T-helper 17 cell (primary cell): ENCODE data around the gene IGF1. TPM values are rescaled to one million over a fixed set of nuclear protein-coding genes. Genes with fewer than 3 reads are reported as not detected.

Source experiments
- ATAC-seq: fragments of 150-1000 bp; cut with Tn5 transposase; 2 replicates; pipeline ENCODE4 v1.10.0; 2021; ENCODE audit warnings: mild to moderate bottlenecking, moderate library complexity
- DNase-seq, 3 donors: peaks; one replicate each; pipeline versions ENCODE4 v3.0.0 to v3.0.0-alpha.2; 2020 to 2021
- H3K9me3 ChIP-seq: one replicate; pipeline ENCODE4 v1.7.0; 2013; ENCODE audit warnings: low read length, mild to moderate bottlenecking; ENCODE audit not compliant: control insufficient read depth, poor library complexity, severe bottlenecking
- H3K27ac Mint-ChIP-seq: one replicate; pipeline ENCODE4 v1.8.0; 2022; ENCODE audit warnings: mild to moderate bottlenecking, moderate library complexity, mixed read lengths
- H3K27me3 Mint-ChIP-seq: one replicate; pipeline ENCODE4 v1.8.0; 2022; ENCODE audit warnings: mixed read lengths
- H3K36me3 Mint-ChIP-seq: one replicate; pipeline ENCODE4 v1.8.0; 2022; ENCODE audit warnings: low read depth, mixed read lengths
- H3K4me1 Mint-ChIP-seq: one replicate; pipeline ENCODE4 v1.8.0; 2022; ENCODE audit warnings: mild to moderate bottlenecking, mixed read lengths
- H3K4me3 Mint-ChIP-seq: one replicate; pipeline ENCODE4 v1.8.0; 2022; ENCODE audit warnings: mild to moderate bottlenecking, moderate library complexity, mixed read lengths
- total RNA-seq, 4 donors: library from RNA in 2 of 4; stranded (reverse) in 2 of 4; gene quantifications; one replicate each; pipeline ENCODE4 v1.2.3 and lab custom pipeline; 2022 to 2026

The IGF1 gene
- total RNA-seq, 2 donors from 2014 or later = not detected

- no peaks in the 10 kb centered on the region for H3K4me1 Mint-ChIP-seq
- no peaks in the 10 kb centered on the region for H3K27me3 Mint-ChIP-seq
- ATAC-seq = no peak
- H3K9me3 ChIP-seq = no peaks in the 10 kb centered on the region
- no peaks in the 10 kb centered on the region for H3K36me3 Mint-ChIP-seq
- no peak overlapping the region for H3K27ac Mint-ChIP-seq
- DNase-seq = no peak
- H3K4me3 Mint-ChIP-seq = no peak overlapping the region
Observed at GRCh38 chr12:102406033-102406584, 74.3 kb downstream of the IGF1 start.

- ATAC-seq (no peak), DNase-seq (no peak)
- Mint-ChIP-seq H3K4me1 (no peaks in the 10 kb centered on the region), H3K27ac (no peak overlapping the region), H3K27me3 (no peaks in the 10 kb centered on the region), H3K4me3 (no peak overlapping the region), H3K36me3 (no peaks in the 10 kb centered on the region)
- no peaks in the 10 kb centered on the region for H3K9me3 ChIP-seq
Observed at GRCh38 chr12:102401087-102401486, 79.3 kb downstream of the IGF1 start.

GRCh38 chr12:102399653-102400052 lies 80.7 kb downstream of the IGF1 start:
- Mint-ChIP-seq H3K27ac (no peak overlapping the region), H3K27me3 (no peaks in the 10 kb centered on the region), H3K36me3 (no peaks in the 10 kb centered on the region), H3K4me3 (no peak overlapping the region), H3K4me1 (no peaks in the 10 kb centered on the region)
- ATAC-seq (no peak), DNase-seq (no peak)
- no peaks in the 10 kb centered on the region for H3K9me3 ChIP-seq

DNA sequence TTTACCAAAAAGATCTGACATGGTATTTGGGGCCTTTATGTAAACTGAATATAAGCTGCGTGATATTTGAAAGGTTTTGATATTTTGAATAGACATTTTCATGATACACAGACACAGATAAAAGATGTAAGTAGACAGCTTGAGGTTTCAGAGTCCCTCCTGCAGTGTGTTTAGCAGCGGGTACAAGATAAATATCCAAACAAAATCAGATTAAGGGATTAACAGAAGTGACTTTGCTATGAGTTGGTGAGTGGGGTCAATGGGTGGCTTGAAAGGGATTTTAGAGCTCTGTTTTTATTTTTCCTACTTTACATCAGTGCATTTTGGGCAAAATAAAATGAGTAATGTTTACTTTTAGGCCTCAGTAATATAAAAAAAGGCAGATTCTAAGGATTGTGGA lies 84.1 kb downstream of the IGF1 start:
- Mint-ChIP-seq H3K4me3 (no peak overlapping the region), H3K27me3 (no peaks in the 10 kb centered on the region), H3K36me3 (no peaks in the 10 kb centered on the region), H3K4me1 (no peaks in the 10 kb centered on the region), H3K27ac (no peak overlapping the region)
- H3K9me3 ChIP-seq = no peaks in the 10 kb centered on the region
- no peak for DNase-seq
- no peak for ATAC-seq

DNA sequence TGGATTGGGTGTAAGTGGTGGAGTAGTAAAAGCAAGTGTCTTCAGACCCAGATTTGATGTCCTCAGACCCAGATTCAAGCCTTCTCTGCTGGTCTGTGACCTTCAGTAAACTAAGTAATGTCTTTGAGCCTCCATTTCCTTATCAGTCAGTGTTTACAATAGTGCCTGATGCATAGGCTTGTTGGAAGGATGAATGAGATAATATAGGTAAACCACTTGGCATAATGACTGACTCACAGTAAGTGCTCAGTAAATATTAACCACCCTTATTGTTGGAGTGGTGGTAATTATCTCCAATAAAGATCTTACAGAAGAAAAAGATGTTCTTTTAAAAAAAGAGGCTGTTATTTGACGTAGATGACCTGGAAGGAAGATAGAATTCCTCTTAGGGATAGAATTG lies 86.2 kb downstream of the IGF1 start:
- ATAC-seq (no peak), DNase-seq (no peak)

GRCh38 chr12:102390068-102390467 lies 90.3 kb downstream of the IGF1 start:
- Mint-ChIP-seq H3K4me3 (no peak overlapping the region), H3K36me3 (no peaks in the 10 kb centered on the region), H3K27me3 (peaks cover 4% of the 10 kb centered on the region), H3K4me1 (no peaks in the 10 kb centered on the region), H3K27ac (no peak overlapping the region)
- ATAC-seq = no peak
- no peak for DNase-seq
- H3K9me3 ChIP-seq = no peaks in the 10 kb centered on the region

More for the DNA sequence above, 86.2 kb downstream of the IGF1 start:
- Mint-ChIP-seq H3K4me3 (no peak overlapping the region), H3K27me3 (no peaks in the 10 kb centered on the region), H3K27ac (no peak overlapping the region), H3K4me1 (no peaks in the 10 kb centered on the region), H3K36me3 (no peaks in the 10 kb centered on the region)
- H3K9me3 ChIP-seq = no peaks in the 10 kb centered on the region

GRCh38 chr12:102388469-102388868 lies 91.9 kb downstream of the IGF1 start:
- Mint-ChIP-seq H3K27me3 (peaks cover 4% of the 10 kb centered on the region), H3K36me3 (no peaks in the 10 kb centered on the region), H3K27ac (no peak overlapping the region), H3K4me1 (no peaks in the 10 kb centered on the region), H3K4me3 (no peak overlapping the region)
- ATAC-seq (no peak), DNase-seq (no peak)
- no peaks in the 10 kb centered on the region for H3K9me3 ChIP-seq

- no peaks in the 10 kb centered on the region for H3K36me3 Mint-ChIP-seq
- no peak overlapping the region for H3K4me3 Mint-ChIP-seq
- no peak for DNase-seq
- no peak overlapping the region for H3K27ac Mint-ChIP-seq
- H3K4me1 Mint-ChIP-seq = no peaks in the 10 kb centered on the region
- H3K27me3 Mint-ChIP-seq = peaks cover 4% of the 10 kb centered on the region
- ATAC-seq = no peak
- H3K9me3 ChIP-seq = no peaks in the 10 kb centered on the region
Observed at GRCh38 chr12:102385343-102385742, 95.0 kb downstream of the IGF1 start.

DNA sequence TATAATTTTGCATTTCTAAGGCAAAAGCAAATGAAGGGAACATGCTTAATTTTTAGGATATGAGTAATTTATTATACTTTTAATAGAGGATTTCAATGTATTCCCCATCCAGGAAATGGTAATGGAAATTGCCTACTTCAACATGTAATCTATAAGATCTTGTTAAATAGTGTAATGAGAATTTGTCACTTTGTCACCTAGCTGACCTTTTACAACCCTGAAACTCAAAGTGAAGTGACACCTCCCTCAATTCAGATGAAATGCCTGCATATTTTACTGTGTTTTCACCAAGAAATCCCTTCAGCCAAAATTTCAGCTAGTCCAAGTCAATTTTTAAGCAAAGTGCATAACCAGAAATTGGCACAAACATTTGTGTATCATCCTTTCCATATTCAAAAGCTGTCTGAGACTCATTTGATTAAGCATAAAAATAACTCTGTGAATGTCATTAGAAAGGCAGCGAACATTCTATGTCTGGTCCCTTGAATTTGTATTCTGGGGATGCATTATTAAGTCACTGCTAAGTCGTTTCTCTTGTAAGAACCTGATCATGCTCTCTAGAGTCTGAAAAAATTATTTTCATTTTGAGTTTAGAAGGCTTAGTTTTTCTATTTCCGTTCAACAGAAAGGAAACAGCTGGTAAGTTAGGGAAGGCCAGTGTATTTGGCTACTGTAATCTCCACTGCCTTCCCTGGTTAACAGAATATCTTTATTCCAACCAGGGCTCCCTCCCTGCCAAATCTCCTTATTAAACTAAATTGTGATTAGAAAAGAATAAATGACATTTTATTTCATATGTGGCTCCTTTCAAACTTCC lies 100.8 kb downstream of the IGF1 start:
- Mint-ChIP-seq H3K4me3 (no peak overlapping the region), H3K4me1 (no peaks in the 10 kb centered on the region), H3K27ac (no peak overlapping the region), H3K27me3 (no peaks in the 10 kb centered on the region), H3K36me3 (no peaks in the 10 kb centered on the region)
- DNase-seq (no peak), ATAC-seq (no peak)
- H3K9me3 ChIP-seq = no peaks in the 10 kb centered on the region

- no peak overlapping the region for H3K4me3 Mint-ChIP-seq
- no peaks in the 10 kb centered on the region for H3K36me3 Mint-ChIP-seq
- no peaks in the 10 kb centered on the region for H3K9me3 ChIP-seq
- H3K4me1 Mint-ChIP-seq = no peaks in the 10 kb centered on the region
- no peak for DNase-seq
- H3K27ac Mint-ChIP-seq = no peak overlapping the region
- no peaks in the 10 kb centered on the region for H3K27me3 Mint-ChIP-seq
- no peak for ATAC-seq
Observed at GRCh38 chr12:102376781-102377180, 103.6 kb downstream of the IGF1 start.

DNA sequence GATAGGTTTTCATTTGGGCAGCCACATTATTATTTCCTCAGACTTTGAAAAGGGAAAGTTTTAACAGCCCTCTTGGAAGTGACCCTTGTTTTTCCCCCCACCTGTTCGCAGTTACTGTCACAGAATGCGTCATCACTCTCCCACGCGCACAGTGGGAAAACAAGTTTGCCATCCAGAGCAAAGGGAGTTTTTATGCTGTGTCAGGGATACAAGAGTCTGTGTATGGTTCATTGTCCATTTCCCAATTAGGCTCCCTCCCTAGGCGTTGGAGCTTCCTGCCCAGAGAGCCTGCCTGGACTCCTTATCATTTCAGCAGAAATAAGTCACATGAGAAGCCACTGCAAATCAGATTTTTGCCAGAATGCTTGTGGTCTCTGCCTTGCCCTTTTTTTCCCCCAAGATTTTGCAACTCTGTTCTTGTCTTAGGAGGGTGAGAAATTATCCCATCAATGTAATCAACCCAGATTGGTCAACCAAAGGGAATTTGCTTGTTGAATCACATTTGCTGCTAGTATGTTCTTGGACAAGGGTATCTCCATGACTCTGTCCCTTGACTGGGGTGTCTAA lies 104.1 kb downstream of the IGF1 start:
- H3K9me3 ChIP-seq = no peaks in the 10 kb centered on the region
- Mint-ChIP-seq H3K4me1 (no peaks in the 10 kb centered on the region), H3K36me3 (no peaks in the 10 kb centered on the region), H3K27ac (no peak overlapping the region), H3K27me3 (no peaks in the 10 kb centered on the region), H3K4me3 (no peak overlapping the region)
- DNase-seq (no peak), ATAC-seq (no peak)

- Mint-ChIP-seq H3K4me1 (no peaks in the 10 kb centered on the region), H3K4me3 (no peak overlapping the region), H3K27ac (no peak overlapping the region), H3K27me3 (no peaks in the 10 kb centered on the region), H3K36me3 (no peaks in the 10 kb centered on the region)
- ATAC-seq (no peak), DNase-seq (no peak)
- no peaks in the 10 kb centered on the region for H3K9me3 ChIP-seq
Observed at GRCh38 chr12:102374190-102374589, 106.2 kb downstream of the IGF1 start.

DNA sequence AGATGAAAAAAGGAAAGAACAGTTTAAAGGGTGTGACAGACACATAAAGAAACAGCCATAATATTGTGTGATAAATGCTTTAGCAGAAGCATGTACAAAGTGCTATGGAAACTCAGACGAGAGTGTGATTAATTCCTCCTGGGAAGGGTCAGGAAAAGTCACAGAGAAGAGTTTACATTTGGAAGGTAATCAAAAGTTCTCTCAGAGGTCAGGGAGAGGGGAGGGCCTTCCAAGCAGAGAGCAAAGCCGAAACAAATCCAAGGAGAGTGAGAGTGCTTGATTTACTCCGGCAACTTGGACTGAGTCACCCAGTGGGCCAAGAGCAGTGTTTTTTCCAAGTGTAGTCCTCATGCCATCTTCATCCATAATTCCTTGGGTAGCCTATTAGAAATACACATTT lies 108.3 kb downstream of the IGF1 start:
- Mint-ChIP-seq H3K4me1 (no peaks in the 10 kb centered on the region), H3K27me3 (no peaks in the 10 kb centered on the region), H3K36me3 (no peaks in the 10 kb centered on the region), H3K4me3 (no peak overlapping the region), H3K27ac (no peak overlapping the region)
- DNase-seq = no peak
- H3K9me3 ChIP-seq = no peaks in the 10 kb centered on the region
- no peak for ATAC-seq

- H3K27me3 Mint-ChIP-seq = no peaks in the 10 kb centered on the region
- H3K4me3 Mint-ChIP-seq = no peak overlapping the region
- H3K9me3 ChIP-seq = no peaks in the 10 kb centered on the region
- no peaks in the 10 kb centered on the region for H3K4me1 Mint-ChIP-seq
- ATAC-seq (no peak), DNase-seq (no peak)
- H3K27ac Mint-ChIP-seq = no peak overlapping the region
- H3K36me3 Mint-ChIP-seq = no peaks in the 10 kb centered on the region
Observed at GRCh38 chr12:102371165-102371564, 109.2 kb downstream of the IGF1 start.
